ENCODE measurements around the gene GHRL. TPM values are rescaled to one million over a fixed set of nuclear protein-coding genes. Genes with fewer than 3 reads are reported as not detected.

Gene GHRL
- total RNA-seq, 1 experiment from 2014 or later = not detected

- Histone ChIP-seq H4K20me1 (ENCODE audit: insufficient read depth) (no peaks in the 10 kb centered on the region), H3K79me2 (ENCODE audit: low read depth) (no peaks in the 10 kb centered on the region), H3K4me3 (no peak overlapping the region), H3K4me2 (no peak overlapping the region), H3K9me2 (ENCODE audit: insufficient read depth) (no peaks in the 10 kb centered on the region), H3K36me3 (ENCODE audit: low read depth) (no peaks in the 10 kb centered on the region), H3K27ac (no peak overlapping the region), H3K4me1 (replicated peaks; ENCODE audit: insufficient read depth) (no peaks in the 10 kb centered on the region), H3K27me3 (ENCODE audit: insufficient read depth, low read depth) (peaks cover 86% of the 10 kb centered on the region), H3F3A (ENCODE audit: insufficient read depth, low read depth) (no peaks in the 10 kb centered on the region), H3K9me3 (ENCODE audit: insufficient read depth, low read depth) (no peaks in the 10 kb centered on the region), H2AFZ (no peak overlapping the region)
- POLR2A ChIA-PET (ENCODE audit: unreplicated experiment) = interaction anchor here (0.6 kb wide), 1 partner anchor 36 kb away, joined by 3 read pairs; no protein-coding TSS in a partner anchor
- CTCF ChIA-PET = no interaction called here
- no peak for DNase-seq
- BruUV-seq (replicated peaks) = no TSS peak
- no peak for TF ChIP-seq EZH2 (IDR thresholded peaks at IDR 0.05; ENCODE audit: low read depth)
- TF ChIP-seq, protein P1, sequence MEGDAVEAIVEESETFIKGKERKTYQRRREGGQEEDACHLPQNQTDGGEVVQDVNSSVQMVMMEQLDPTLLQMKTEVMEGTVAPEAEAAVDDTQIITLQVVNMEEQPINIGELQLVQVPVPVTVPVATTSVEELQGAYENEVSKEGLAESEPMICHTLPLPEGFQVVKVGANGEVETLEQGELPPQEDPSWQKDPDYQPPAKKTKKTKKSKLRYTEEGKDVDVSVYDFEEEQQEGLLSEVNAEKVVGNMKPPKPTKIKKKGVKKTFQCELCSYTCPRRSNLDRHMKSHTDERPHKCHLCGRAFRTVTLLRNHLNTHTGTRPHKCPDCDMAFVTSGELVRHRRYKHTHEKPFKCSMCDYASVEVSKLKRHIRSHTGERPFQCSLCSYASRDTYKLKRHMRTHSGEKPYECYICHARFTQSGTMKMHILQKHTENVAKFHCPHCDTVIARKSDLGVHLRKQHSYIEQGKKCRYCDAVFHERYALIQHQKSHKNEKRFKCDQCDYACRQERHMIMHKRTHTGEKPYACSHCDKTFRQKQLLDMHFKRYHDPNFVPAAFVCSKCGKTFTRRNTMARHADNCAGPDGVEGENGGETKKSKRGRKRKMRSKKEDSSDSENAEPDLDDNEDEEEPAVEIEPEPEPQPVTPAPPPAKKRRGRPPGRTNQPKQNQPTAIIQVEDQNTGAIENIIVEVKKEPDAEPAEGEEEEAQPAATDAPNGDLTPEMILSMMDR (conservative IDR thresholded peaks at IDR 0.05) = no peak
- intact Hi-C loops (cut with micrococcal nuclease; ENCODE audit: unreplicated experiment) = no loop called here
Observed at GRCh38 chr3:10338164-10338470, 45.4 kb upstream of the GHRL start.

DNA sequence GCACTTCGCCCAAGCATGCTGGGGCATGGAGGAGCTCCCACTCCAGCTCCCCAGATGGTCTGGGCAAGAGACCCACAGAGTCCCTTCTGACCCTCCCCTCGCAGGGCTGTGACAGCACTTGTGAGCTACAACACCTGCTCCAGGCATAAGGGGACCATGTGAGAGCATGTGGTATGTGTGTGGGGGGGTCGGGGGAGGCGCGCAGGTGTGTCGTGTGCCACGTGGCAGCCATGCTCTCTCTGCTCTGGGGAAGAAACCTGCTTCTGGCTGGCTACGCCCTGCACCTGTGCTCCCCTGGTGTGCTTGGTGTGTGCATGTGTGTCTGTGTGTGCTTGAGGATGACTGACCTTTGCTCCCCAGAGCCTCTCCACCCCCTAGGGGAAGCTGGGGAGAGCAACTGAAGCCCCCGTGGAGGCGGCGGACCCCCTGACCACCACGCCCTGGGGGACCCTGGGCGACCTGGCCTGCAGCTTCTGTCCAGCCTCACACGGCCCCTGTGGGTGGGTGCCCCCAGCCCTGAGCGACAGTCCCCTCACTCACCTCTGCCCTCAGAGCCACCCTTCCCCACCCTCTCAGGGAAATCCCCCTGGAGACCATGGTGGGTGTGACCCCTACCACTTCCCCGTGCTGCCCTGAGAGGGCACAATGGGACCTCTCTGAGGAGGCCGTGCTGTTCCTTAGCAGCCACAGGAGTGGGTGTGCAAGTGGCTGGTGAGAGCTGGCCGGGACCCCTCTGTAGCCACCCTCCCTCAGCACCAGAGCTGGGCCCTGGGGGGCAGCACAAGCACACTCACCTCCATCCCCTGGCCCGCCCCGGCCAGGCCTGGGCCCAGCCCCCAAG is 44.8 kb upstream of the GHRL start:
- no peaks in the 10 kb centered on the region for H3K9me2 ChIP-seq (ENCODE audit: insufficient read depth)
- no peak overlapping the region for H3K4me3 ChIP-seq
- H3K4me1 ChIP-seq (replicated peaks; ENCODE audit: insufficient read depth) = no peaks in the 10 kb centered on the region
- no peaks in the 10 kb centered on the region for H4K20me1 ChIP-seq (ENCODE audit: insufficient read depth)
- H3K79me2 ChIP-seq (ENCODE audit: low read depth) = no peaks in the 10 kb centered on the region
- BruUV-seq (replicated peaks) = no TSS peak
- no peaks in the 10 kb centered on the region for H3F3A ChIP-seq (ENCODE audit: insufficient read depth, low read depth)
- no peak overlapping the region for H3K27ac ChIP-seq
- no peaks in the 10 kb centered on the region for H3K36me3 ChIP-seq (ENCODE audit: low read depth)
- POLR2A ChIA-PET (ENCODE audit: unreplicated experiment) = interaction anchor here (0.6 kb wide), 1 partner anchor 37 kb away, joined by 3 read pairs; no protein-coding TSS in a partner anchor
- peaks cover 86% of the 10 kb centered on the region for H3K27me3 ChIP-seq (ENCODE audit: insufficient read depth, low read depth)
- H2AFZ ChIP-seq = no peak overlapping the region
- H3K4me2 ChIP-seq = no peak overlapping the region
- intact Hi-C loops (cut with micrococcal nuclease; ENCODE audit: unreplicated experiment) = no loop called here
- no peak for DNase-seq
- no peak for TF ChIP-seq EZH2 (IDR thresholded peaks at IDR 0.05; ENCODE audit: low read depth)
- TF ChIP-seq, protein P1 (conservative IDR thresholded peaks at IDR 0.05) = no peak
- CTCF ChIA-PET = no interaction called here
- H3K9me3 ChIP-seq (ENCODE audit: insufficient read depth, low read depth) = no peaks in the 10 kb centered on the region

DNA sequence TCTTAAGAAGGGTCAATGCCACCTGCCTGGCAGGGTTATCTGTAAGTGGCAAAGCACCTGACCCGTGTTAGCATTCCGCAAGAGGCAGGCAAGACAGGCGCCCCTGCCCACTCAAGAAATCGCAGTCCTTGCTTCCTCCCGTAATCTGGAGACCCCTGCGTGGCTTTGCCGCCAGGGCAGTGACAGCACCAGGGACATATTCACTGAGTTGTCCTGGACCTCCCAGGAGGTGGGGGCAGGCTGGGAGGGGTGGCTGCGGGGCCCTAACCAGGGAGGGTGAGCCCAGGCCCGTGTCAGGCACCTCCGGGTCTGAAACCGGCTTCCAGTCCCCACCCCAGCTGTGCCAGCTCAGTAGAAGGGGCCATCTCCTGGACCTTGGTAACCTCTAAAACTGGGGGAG is 44.0 kb upstream of the GHRL start:
- DNase-seq = no peak
- Histone ChIP-seq H2AFZ (no peak overlapping the region), H3K27me3 (ENCODE audit: insufficient read depth, low read depth) (peaks cover 86% of the 10 kb centered on the region), H3K9me3 (ENCODE audit: insufficient read depth, low read depth) (no peaks in the 10 kb centered on the region), H3K9me2 (ENCODE audit: insufficient read depth) (no peaks in the 10 kb centered on the region), H3K79me2 (ENCODE audit: low read depth) (no peaks in the 10 kb centered on the region), H3K4me2 (no peak overlapping the region), H3K4me3 (no peak overlapping the region), H3K36me3 (ENCODE audit: low read depth) (no peaks in the 10 kb centered on the region), H3F3A (ENCODE audit: insufficient read depth, low read depth) (no peaks in the 10 kb centered on the region), H4K20me1 (ENCODE audit: insufficient read depth) (no peaks in the 10 kb centered on the region), H3K4me1 (replicated peaks; ENCODE audit: insufficient read depth) (no peaks in the 10 kb centered on the region), H3K27ac (no peak overlapping the region)
- CTCF ChIA-PET = no interaction called here
- no TSS peak for BruUV-seq (replicated peaks)
- POLR2A ChIA-PET (ENCODE audit: unreplicated experiment) = no interaction called here
- intact Hi-C loops (cut with micrococcal nuclease; ENCODE audit: unreplicated experiment) = no loop called here
- TF ChIP-seq, protein P1 (conservative IDR thresholded peaks at IDR 0.05) = no peak
- no peak for TF ChIP-seq EZH2 (IDR thresholded peaks at IDR 0.05; ENCODE audit: low read depth)

All from PC-9 (cell line).